ENCODE data around the gene CDKAL1.

GRCh38 chr6:20740727-20741126, 206.5 kb downstream of the CDKAL1 start:
- no peak for TF ChIP-seq CTCF (IDR thresholded peaks at IDR 0.05; ENCODE audit: low read depth, low read length, missing input control)
- TF ChIP-seq HNF4G (IDR thresholded peaks at IDR 0.05) = no peak
- no peak for TF ChIP-seq ATF3 (IDR thresholded peaks at IDR 0.05)
- no peak for TF ChIP-seq NR2F2 (IDR thresholded peaks at IDR 0.05)

Data from liver (tissue), 3 donors.